ES-I3 (cell line): ENCODE data around the gene ERI2.
"Not testable (repeated sequence)": the region's sequence is repeated elsewhere in the genome, so short reads cannot be mapped to it uniquely, and the experiment has no call there.

ENCODE experiments used
- H3K36me3 ChIP-seq: 2 replicates; pipeline ENCODE4 v1.6.1; 2013; ENCODE audit warnings: mild to moderate bottlenecking, low read length, control low read depth, moderate library complexity; ENCODE audit not compliant: insufficient read depth
- H3K4me1 ChIP-seq: 2 replicates; pipeline ENCODE4 v1.6.1; 2013; ENCODE audit warnings: mild to moderate bottlenecking, control low read depth, low read length; ENCODE audit not compliant: insufficient read depth
- H3K9ac ChIP-seq: 2 replicates; pipeline ENCODE4 v1.6.1; 2013; ENCODE audit warnings: low read depth, mild to moderate bottlenecking, low read length, moderate library complexity
- H3K9me3 ChIP-seq: 2 replicates; pipeline ENCODE4 v1.6.1; 2013; ENCODE audit warnings: mild to moderate bottlenecking, low read length, moderate library complexity; ENCODE audit not compliant: control insufficient read depth, insufficient read depth

Gene ERI2

GRCh38 chr16:20833086-20833485, 26.8 kb upstream of the ERI2 start:
- peaks cover 3% of the 10 kb centered on the region; the same call in 1 of the 2 replicates for H3K9me3 ChIP-seq

GRCh38 chr16:20830372-20830771, 24.1 kb upstream of the ERI2 start:
- 0 out of 2 replicates have a peak, but pooled peaks cover 3% of the 10 kb centered on the region for H3K36me3 ChIP-seq
- H3K9me3 ChIP-seq, result no peaks in the 10 kb centered on the region
- H3K9ac ChIP-seq, result no peak overlapping the region
- no peaks in the 10 kb centered on the region for H3K4me1 ChIP-seq

More at GRCh38 chr16:20833086-20833485, 26.8 kb upstream of the ERI2 start:
- H3K9ac ChIP-seq, result no peak overlapping the region
- 0 out of 2 replicates have a peak, but pooled peaks cover 3% of the 10 kb centered on the region for H3K36me3 ChIP-seq
- no peaks in the 10 kb centered on the region for H3K4me1 ChIP-seq

- Histone ChIP-seq H3K9me3 (no peaks in the 10 kb centered on the region), H3K9ac (no peak overlapping the region), H3K4me1 (no peaks in the 10 kb centered on the region), H3K36me3 (0 out of 2 replicates have a peak, but pooled peaks cover 3% of the 10 kb centered on the region)
These were observed 23.3 kb upstream of the ERI2 start for GRCh38 chr16:20829536-20829935.

GRCh38 chr16:20826039-20826566, 19.8 kb upstream of the ERI2 start:
- Histone ChIP-seq H3K9me3 (no peaks in the 10 kb centered on the region), H3K9ac (no peak overlapping the region), H3K4me1 (no peaks in the 10 kb centered on the region), H3K36me3 (no peaks in the 10 kb centered on the region)

GRCh38 chr16:20822521-20823325, 16.5 kb upstream of the ERI2 start:
- H3K36me3 ChIP-seq, result no peaks in the 10 kb centered on the region
- no peaks in the 10 kb centered on the region for H3K9me3 ChIP-seq
- H3K9ac ChIP-seq, result no peak overlapping the region

GRCh38 chr16:20821682-20822081, 15.4 kb upstream of the ERI2 start:
- H3K36me3 ChIP-seq, result no peaks in the 10 kb centered on the region
- no peaks in the 10 kb centered on the region for H3K4me1 ChIP-seq
- no peak overlapping the region for H3K9ac ChIP-seq
- no peaks in the 10 kb centered on the region for H3K9me3 ChIP-seq

More at GRCh38 chr16:20822521-20823325, 16.5 kb upstream of the ERI2 start:
- no peaks in the 10 kb centered on the region for H3K4me1 ChIP-seq

GRCh38 chr16:20818929-20819585, 12.8 kb upstream of the ERI2 start:
- no peak overlapping the region for H3K9ac ChIP-seq
- no peaks in the 10 kb centered on the region for H3K4me1 ChIP-seq
- no peaks in the 10 kb centered on the region for H3K9me3 ChIP-seq
- H3K36me3 ChIP-seq, result no peaks in the 10 kb centered on the region

- Histone ChIP-seq H3K4me1 (no peaks in the 10 kb centered on the region), H3K9me3 (no peaks in the 10 kb centered on the region), H3K9ac (no peak overlapping the region)
These were observed 8.5 kb upstream of the ERI2 start for GRCh38 chr16:20814784-20815183.

GRCh38 chr16:20812510-20812909, 6.2 kb upstream of the ERI2 start:
- Histone ChIP-seq H3K36me3 (no peaks in the 10 kb centered on the region), H3K9ac (no peak overlapping the region)

More at GRCh38 chr16:20814784-20815183, 8.5 kb upstream of the ERI2 start:
- no peaks in the 10 kb centered on the region for H3K36me3 ChIP-seq

GRCh38 chr16:20811889-20812439, 5.7 kb upstream of the ERI2 start:
- no peaks in the 10 kb centered on the region for H3K9me3 ChIP-seq
- H3K4me1 ChIP-seq, result no peaks in the 10 kb centered on the region; the same call in 1 of the 2 replicates
- H3K36me3 ChIP-seq, result no peaks in the 10 kb centered on the region
- no peak overlapping the region for H3K9ac ChIP-seq

More at GRCh38 chr16:20812510-20812909, 6.2 kb upstream of the ERI2 start:
- no peaks in the 10 kb centered on the region for H3K9me3 ChIP-seq
- no peaks in the 10 kb centered on the region; the same call in 1 of the 2 replicates for H3K4me1 ChIP-seq

- no peaks in the 10 kb centered on the region; the same call in 1 of the 2 replicates for H3K4me1 ChIP-seq
- no peaks in the 10 kb centered on the region for H3K36me3 ChIP-seq
- no peak overlapping the region; the same call in 1 of the 2 replicates for H3K9ac ChIP-seq
- H3K9me3 ChIP-seq, result no peaks in the 10 kb centered on the region
These were observed 1.6 kb upstream of the ERI2 start for GRCh38 chr16:20807862-20808261.

- not testable (repeated sequence) for H3K4me1 ChIP-seq, H3K9me3 ChIP-seq, H3K36me3 ChIP-seq
- H3K9ac ChIP-seq, result peak overlapping the region; percentile 88
These were observed 546 bp downstream of the ERI2 start for GRCh38 chr16:20805684-20806167.

- no peaks in the 10 kb centered on the region; the same call in 1 of the 2 replicates for H3K4me1 ChIP-seq
- no peak overlapping the region for H3K9ac ChIP-seq
- H3K36me3 ChIP-seq, result no peaks in the 10 kb centered on the region; the same call in 1 of the 2 replicates
These were observed 2.6 kb downstream of the ERI2 start for GRCh38 chr16:20803561-20804214.

GRCh38 chr16:20803192-20803560, 3.1 kb downstream of the ERI2 start:
- Histone ChIP-seq H3K9ac (no peak overlapping the region), H3K4me1 (no peaks in the 10 kb centered on the region; the same call in 1 of the 2 replicates), H3K9me3 (no peaks in the 10 kb centered on the region), H3K36me3 (no peaks in the 10 kb centered on the region; the same call in 1 of the 2 replicates)

More at GRCh38 chr16:20803561-20804214, 2.6 kb downstream of the ERI2 start:
- no peaks in the 10 kb centered on the region for H3K9me3 ChIP-seq
